Stimulated activated CD8-positive, alpha-beta memory T cell treated with anti-CD3 and anti-CD28 coated beads, Interleukin-12 subunit alpha, Interleukin-12 subunit beta, amount 100 ng/mL, for 1 hour (primary cell): ENCODE results near the gene REEP2.
"Not testable (repeated sequence)": the region's sequence is repeated elsewhere in the genome, so short reads cannot be mapped to it uniquely, and the experiment has no call there.

Experiments
- DNase-seq: peaks from one replicate; pipeline ENCODE4 v3.0.0-alpha.2; 2020; ENCODE audit warnings: low read depth

Gene REEP2

GRCh38 chr5:138466125-138466899 lies 27.5 kb downstream of the REEP2 start:
- peak; percentile 31 for DNase-seq

- peak; percentile 50 for DNase-seq
Measured at GRCh38 chr5:138466900-138467710, 28.2 kb downstream of the REEP2 start.

GRCh38 chr5:138467711-138468132 lies 28.9 kb downstream of the REEP2 start:
- peak; percentile 46 for DNase-seq

GRCh38 chr5:138468133-138468965 lies 29.5 kb downstream of the REEP2 start:
- peak; percentile 44 for DNase-seq

- no peak for DNase-seq
Measured at GRCh38 chr5:138468966-138469539, 30.2 kb downstream of the REEP2 start.

GRCh38 chr5:138469540-138470321 lies 30.9 kb downstream of the REEP2 start:
- DNase-seq = peak; percentile 83

GRCh38 chr5:138470322-138471051 lies 31.6 kb downstream of the REEP2 start:
- peak; percentile 19 for DNase-seq

- DNase-seq = no peak
Measured at GRCh38 chr5:138471052-138471361, 32.1 kb downstream of the REEP2 start.

GRCh38 chr5:138472353-138472752 lies 33.5 kb downstream of the REEP2 start:
- DNase-seq = no peak

GRCh38 chr5:138473151-138473550 lies 34.3 kb downstream of the REEP2 start:
- DNase-seq = not testable (repeated sequence)

- DNase-seq = no peak
Measured at GRCh38 chr5:138476918-138477317, 38.1 kb downstream of the REEP2 start.

GRCh38 chr5:138482638-138483037 lies 43.8 kb downstream of the REEP2 start:
- no peak for DNase-seq

- DNase-seq = no peak
Measured at GRCh38 chr5:138488481-138488945, 49.7 kb downstream of the REEP2 start.

- DNase-seq = no peak
Measured at GRCh38 chr5:138489683-138490061, 50.8 kb downstream of the REEP2 start.

GRCh38 chr5:138490648-138491283 lies 51.9 kb downstream of the REEP2 start:
- DNase-seq = no peak

GRCh38 chr5:138491284-138491648 lies 52.4 kb downstream of the REEP2 start:
- no peak for DNase-seq

GRCh38 chr5:138491669-138492559 lies 53.1 kb downstream of the REEP2 start:
- DNase-seq = peak; percentile 76

GRCh38 chr5:138492560-138493045 lies 53.7 kb downstream of the REEP2 start:
- DNase-seq = no peak

- DNase-seq = no peak
Measured at GRCh38 chr5:138495351-138495750, 56.5 kb downstream of the REEP2 start.
